Femur (tissue), 1 donor: ENCODE data around the gene NR1I2.

ENCODE experiments used
- DNase-seq: peaks from one replicate; pipeline ENCODE4 v3.0.0-alpha.2; 2017

NR1I2 gene

GRCh38 chr3:119779731-119780383, 2.0 kb upstream of the NR1I2 start:
- DNase-seq: no peak

GRCh38 chr3:119782460-119782859, 559 bp downstream of the NR1I2 start:
- no peak for DNase-seq

- DNase-seq: no peak
These were observed 1.4 kb downstream of the NR1I2 start for GRCh38 chr3:119783255-119783654.

- no peak for DNase-seq
These were observed 2.0 kb downstream of the NR1I2 start for GRCh38 chr3:119783883-119784282.

- DNase-seq: no peak
These were observed 4.5 kb downstream of the NR1I2 start for GRCh38 chr3:119786409-119786808.

- no peak for DNase-seq
These were observed 8.5 kb downstream of the NR1I2 start for GRCh38 chr3:119790369-119790768.

GRCh38 chr3:119792270-119792669, 10.4 kb downstream of the NR1I2 start:
- DNase-seq: no peak

- no peak for DNase-seq
These were observed 12.5 kb downstream of the NR1I2 start for GRCh38 chr3:119794401-119794800.

- no peak for DNase-seq
These were observed 13.2 kb downstream of the NR1I2 start for GRCh38 chr3:119794971-119795612.

GRCh38 chr3:119795849-119796248, 13.9 kb downstream of the NR1I2 start:
- no peak for DNase-seq

- DNase-seq: no peak
These were observed 14.5 kb downstream of the NR1I2 start for GRCh38 chr3:119796368-119796767.

GRCh38 chr3:119796785-119797184, 14.9 kb downstream of the NR1I2 start:
- no peak for DNase-seq

GRCh38 chr3:119800844-119801243, 18.9 kb downstream of the NR1I2 start:
- no peak for DNase-seq

GRCh38 chr3:119808244-119808643, 26.3 kb downstream of the NR1I2 start:
- no peak for DNase-seq

- no peak for DNase-seq
These were observed 26.9 kb downstream of the NR1I2 start for GRCh38 chr3:119808843-119809242.

- no peak for DNase-seq
These were observed 27.5 kb downstream of the NR1I2 start for GRCh38 chr3:119809249-119810017.

- peak; percentile 44 for DNase-seq
These were observed 28.1 kb downstream of the NR1I2 start for GRCh38 chr3:119810018-119810435.

GRCh38 chr3:119812491-119813058, 30.7 kb downstream of the NR1I2 start:
- no peak for DNase-seq

- DNase-seq: no peak
These were observed 33.8 kb downstream of the NR1I2 start for GRCh38 chr3:119815716-119816115.

GRCh38 chr3:119817071-119817470, 35.2 kb downstream of the NR1I2 start:
- no peak for DNase-seq

- no peak for DNase-seq
These were observed 35.9 kb downstream of the NR1I2 start for GRCh38 chr3:119817583-119818363.

- no peak for DNase-seq
These were observed 37.0 kb downstream of the NR1I2 start for GRCh38 chr3:119818937-119819336.

GRCh38 chr3:119819806-119820205, 37.9 kb downstream of the NR1I2 start:
- no peak for DNase-seq
